Measurements from ENCODE around the gene USP4. TPM values are rescaled to one million over a fixed set of nuclear protein-coding genes. Genes with fewer than 3 reads are reported as not detected.
A peak's percentile ranks its signal among the peaks of the same experiment; 100 is the strongest.
"Not testable (repeated sequence)": the region's sequence is repeated elsewhere in the genome, so short reads cannot be mapped to it uniquely, and the experiment has no call there.

Gene USP4
- total and polyA plus RNA-seq, 2 of the 8 experiments (the other 6 are each of a cell fraction or from before 2014, with no cell fraction given): 16.0 to 27.8 TPM

DNA sequence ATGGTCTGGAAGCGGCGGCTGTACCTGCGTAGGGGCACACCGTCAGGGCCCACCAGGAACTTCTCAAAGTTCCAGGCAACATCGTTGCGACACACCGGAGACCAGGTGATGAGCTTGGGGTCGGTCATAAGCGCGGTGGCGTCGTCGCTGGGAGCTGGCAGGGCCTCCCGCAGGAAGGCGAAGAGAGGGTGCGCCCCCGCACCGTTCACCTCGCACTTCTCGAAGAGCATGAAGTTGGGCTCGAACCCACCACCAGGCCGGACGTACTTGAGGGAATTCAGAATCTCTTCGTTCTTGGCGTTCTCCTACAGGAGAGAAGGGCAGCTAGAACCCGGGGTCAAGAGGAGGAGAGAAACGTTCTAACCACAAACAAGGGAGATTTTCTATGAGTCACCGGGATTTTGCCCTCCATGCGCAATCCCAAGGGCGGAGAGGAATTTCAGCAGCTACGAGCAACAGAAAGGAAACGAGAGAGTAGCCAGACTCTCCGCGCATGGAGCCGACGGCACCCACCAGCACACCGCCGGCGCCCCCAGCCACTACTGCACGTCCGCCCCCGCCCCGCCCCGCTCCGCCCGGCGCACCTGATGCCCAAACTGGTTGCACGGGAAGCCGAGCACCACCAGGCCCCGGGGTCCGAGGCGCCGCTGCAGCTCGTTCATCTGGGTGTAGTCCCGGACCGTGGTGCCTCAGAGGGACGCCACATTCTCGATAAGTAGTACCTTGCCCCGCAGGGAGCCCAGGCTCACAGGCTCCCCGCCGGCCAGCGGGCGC lies 17.8 kb upstream of the USP4 start:
- H2BK20ac ChIP-seq (ENCODE audit: low read length); H3K56ac ChIP-seq (replicated peaks; ENCODE audit: insufficient read length, low read depth, low read length); H2AK5ac ChIP-seq (ENCODE audit: low read depth, low read length); H2BK12ac ChIP-seq (ENCODE audit: low read depth, low read length); H3K9me3 ChIP-seq (ENCODE audit: insufficient read depth in 2 of 2, low read depth in 1 of 2, low read length in 1 of 2); H3K23me2 ChIP-seq (ENCODE audit: low read depth, low read length); H2AFZ ChIP-seq (ENCODE audit: low read length); H3K79me1 ChIP-seq (ENCODE audit: low read depth, low read length); FAIRE-seq; H3K23ac ChIP-seq (ENCODE audit: insufficient read length); H3K14ac ChIP-seq (ENCODE audit: insufficient read length); H2BK15ac ChIP-seq (ENCODE audit: low read length); H3K4me1 ChIP-seq (replicated peaks in 1 of 4; ENCODE audit: control insufficient read depth in 3 of 4, insufficient read depth in 4 of 4, low read length in 3 of 4); H3K27me3 ChIP-seq (replicated peaks in 1 of 4; ENCODE audit: control insufficient read depth in 3 of 4, extremely low read depth in 1 of 4, insufficient read depth in 3 of 4, low read length in 3 of 4); H4K20me1 ChIP-seq (replicated peaks in 1 of 2; ENCODE audit: control insufficient read depth in 1 of 2, insufficient read depth in 2 of 2, low read length in 2 of 2): not testable (repeated sequence)
- Histone ChIP-seq H4K8ac (ENCODE audit: extremely low read depth, insufficient read depth, low read length) (peak overlapping the region; percentile 81; the same call in 1 of the 2 replicates), H3K4me2 (ENCODE audit: insufficient read depth in 1 of 2, low read depth in 2 of 2, low read length in 2 of 2) (peak overlapping the region; percentile 75 to 81), H2BK120ac (replicated peaks; ENCODE audit: low read depth, low read length) (peak overlapping the region; percentile 86), H3K18ac (ENCODE audit: extremely low read depth, low read length) (peak overlapping the region; percentile 19; the same call in 1 of the 2 replicates), H4K91ac (replicated peaks; ENCODE audit: insufficient read length, low read length) (peak overlapping the region; percentile 93), H4K5ac (ENCODE audit: insufficient read length, low read depth, low read length) (peak overlapping the region; percentile 36), H2BK5ac (ENCODE audit: low read depth, low read length) (peak overlapping the region; percentile 18; the same call in 1 of the 2 replicates), H3K4ac (replicated peaks; ENCODE audit: insufficient read length, low read depth, low read length) (peak overlapping the region; percentile 93), H3K9ac (replicated peaks in 1 of 4; ENCODE audit: extremely low read depth in 1 of 4, low read depth in 3 of 4, low read length in 3 of 4) (peak overlapping the region; percentile 53 to 83 (median 68)), H3K36me3 (ENCODE audit: control insufficient read depth in 2 of 4, insufficient read depth in 4 of 4, low read length in 3 of 4) (peaks cover 8 to 38% (median 25%) of the 10 kb centered on the region in 4 experiments), H3K4me3 (ENCODE audit: extremely low read depth in 1 of 4, insufficient read depth in 2 of 4, low read depth in 3 of 4, low read length in 4 of 4) (peak overlapping the region; percentile 58 to 90 (median 86)), H3K27ac (ENCODE audit: low read depth, low read length) (peak overlapping the region; percentile 62; the same call in 1 of the 2 replicates), H3K79me2 (ENCODE audit: control insufficient read depth in 1 of 2, insufficient read depth in 2 of 2, low read length in 2 of 2) (peaks cover 0 to 14% of the 10 kb centered on the region in 2 experiments; a peak in 2 of 4 replicates)
- POLR2A ChIA-PET (ENCODE audit: partially characterized antibody): interaction anchor here (0.7 to 2.6 kb wide), 23 partner anchors 8 to 329 kb away, joined by 3 to 45 read pairs (median 4); partner anchors contain the start of genes DAG1, RHOA, TCTA and USP4
- CTCF ChIA-PET (ENCODE audit: partially characterized antibody): interaction anchor here (0.9 kb wide), 1 partner anchor 17 kb away, joined by 3 read pairs; the partner anchor contains the start of gene USP4
- TF ChIP-seq, protein P1, sequence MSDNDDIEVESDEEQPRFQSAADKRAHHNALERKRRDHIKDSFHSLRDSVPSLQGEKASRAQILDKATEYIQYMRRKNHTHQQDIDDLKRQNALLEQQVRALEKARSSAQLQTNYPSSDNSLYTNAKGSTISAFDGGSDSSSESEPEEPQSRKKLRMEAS (IDR thresholded peaks at IDR 0.05): peak; percentile 20; the same call in 1 of the 2 replicates
- peak; percentile 34 for TF ChIP-seq SAP30 (IDR thresholded peaks at IDR 0.05; ENCODE audit: insufficient read depth, insufficient replicate concordance, low read length)
- TF ChIP-seq PHF8 (conservative IDR thresholded peaks at IDR 0.05; ENCODE audit: low read depth, low read length): peak; percentile 69
- 0 out of 4 replicates have a peak, but pooled peaks of 1 of the 2 experiments have one; percentile 15 for TF ChIP-seq HDAC2 (IDR thresholded peaks at IDR 0.05; ENCODE audit: borderline replicate concordance in 1 of 2, low read depth in 2 of 2, low read length in 2 of 2)
- peak; percentile 49 for TF ChIP-seq KDM4A (IDR thresholded peaks at IDR 0.05; ENCODE audit: low read depth, low read length, severe bottlenecking)
- 12% methylated on average over 42 of the region's 63 CpGs; no CpG with 5 or more reads in 1 of the 2 experiments for WGBS, 2 experiments (ENCODE audit: extremely low coverage in 1 of 2, insufficient coverage in 1 of 2, insufficient read length in 1 of 2, insufficient replicate concordance in 2 of 2, low coverage in 1 of 2, low lambda C conversion rate in 2 of 2, missing lambda C conversion rate in 1 of 2)
- DNase-seq (ENCODE audit: low read depth in 1 of 2, low spot score in 2 of 2): peak in 1 of 2 experiments; percentile 59
